ENCODE data around the gene SCYL2. TPM values are rescaled to one million over a fixed set of nuclear protein-coding genes. Genes with fewer than 3 reads are reported as not detected.
A peak's percentile ranks its signal among the peaks of the same experiment; 100 is the strongest.
"Not testable (repeated sequence)": the region's sequence is repeated elsewhere in the genome, so short reads cannot be mapped to it uniquely, and the experiment has no call there.

The SCYL2 gene
- total RNA-seq, 2 donors from 2014 or later: 22.3 to 28.3 TPM

- no peak for DNase-seq (ENCODE audit: low spot score in 2 of 2)
- H3K36me3 Mint-ChIP-seq: peaks cover 6% of the 10 kb centered on the region in 2 donors
- H3K27ac Mint-ChIP-seq: no peak overlapping the region
- ATAC-seq: no peak
- no peaks in the 10 kb centered on the region for H3K9me3 Mint-ChIP-seq
Measured at GRCh38 chr12:100293017-100293416, 26.0 kb downstream of the SCYL2 start.

- H3K27ac Mint-ChIP-seq; H3K9me3 Mint-ChIP-seq; ATAC-seq; DNase-seq (ENCODE audit: low spot score in 2 of 2): not testable (repeated sequence)
- peaks cover 6 to 15% of the 10 kb centered on the region in 2 donors for H3K36me3 Mint-ChIP-seq
Measured at GRCh38 chr12:100294366-100294765, 27.4 kb downstream of the SCYL2 start.

- ATAC-seq (no peak), DNase-seq (ENCODE audit: low spot score in 2 of 2) (no peak)
- H3K27ac Mint-ChIP-seq: no peak overlapping the region
- peaks cover 5 to 6% of the 10 kb centered on the region in 2 donors for H3K9me3 Mint-ChIP-seq
- peaks cover 18 to 31% of the 10 kb centered on the region in 2 donors for H3K36me3 Mint-ChIP-seq
Measured at GRCh38 chr12:100295764-100296555, 29.0 kb downstream of the SCYL2 start.

GRCh38 chr12:100302081-100302480, 35.1 kb downstream of the SCYL2 start:
- DNase-seq (ENCODE audit: low spot score in 2 of 2): no peak
- ATAC-seq: no peak
- Mint-ChIP-seq H3K27ac (no peak overlapping the region), H3K9me3 (peaks cover 20 to 28% of the 10 kb centered on the region in 2 donors), H3K36me3 (peaks cover 62 to 77% of the 10 kb centered on the region in 2 donors)

- DNase-seq (ENCODE audit: low spot score in 2 of 2) (no peak), ATAC-seq (no peak)
- peaks cover 62 to 73% of the 10 kb centered on the region in 2 donors for H3K36me3 Mint-ChIP-seq
- peaks cover 20 to 28% of the 10 kb centered on the region in 2 donors for H3K9me3 Mint-ChIP-seq
- H3K27ac Mint-ChIP-seq: no peak overlapping the region
Measured at GRCh38 chr12:100303831-100304230, 36.9 kb downstream of the SCYL2 start.

- not testable (repeated sequence) for ATAC-seq; DNase-seq (ENCODE audit: low spot score in 2 of 2); H3K27ac Mint-ChIP-seq
- Mint-ChIP-seq H3K36me3 (peaks cover 62 to 68% of the 10 kb centered on the region in 2 donors), H3K9me3 (peaks cover 20 to 28% of the 10 kb centered on the region in 2 donors)
Measured at GRCh38 chr12:100304334-100304733, 37.4 kb downstream of the SCYL2 start.

GRCh38 chr12:100308138-100308537, 41.2 kb downstream of the SCYL2 start:
- not testable (repeated sequence) for DNase-seq (ENCODE audit: low spot score in 2 of 2); ATAC-seq; H3K27ac Mint-ChIP-seq
- peaks cover 30 to 36% of the 10 kb centered on the region in 2 donors for H3K36me3 Mint-ChIP-seq
- H3K9me3 Mint-ChIP-seq: peaks cover 12 to 15% of the 10 kb centered on the region in 2 donors

- H3K27ac Mint-ChIP-seq: no peak overlapping the region
- H3K9me3 Mint-ChIP-seq: peaks cover 5% of the 10 kb centered on the region in 2 donors
- peaks cover 0 to 14% of the 10 kb centered on the region in 2 donors for H3K36me3 Mint-ChIP-seq
- DNase-seq (ENCODE audit: low spot score in 2 of 2) (no peak), ATAC-seq (no peak)
Measured at GRCh38 chr12:100311317-100311716, 44.3 kb downstream of the SCYL2 start.

GRCh38 chr12:100317371-100317770, 50.4 kb downstream of the SCYL2 start:
- DNase-seq (ENCODE audit: low spot score in 2 of 2) (no peak), ATAC-seq (no peak)
- Mint-ChIP-seq H3K9me3 (no peaks in the 10 kb centered on the region), H3K36me3 (peaks cover 0 to 6% of the 10 kb centered on the region in 2 donors), H3K27ac (no peak overlapping the region)

- DNase-seq (ENCODE audit: low spot score in 2 of 2) (no peak), ATAC-seq (peak in 1 of 2 donors; percentile 41)
- Mint-ChIP-seq H3K27ac (no peak overlapping the region), H3K9me3 (no peaks in the 10 kb centered on the region), H3K36me3 (peaks cover 0 to 6% of the 10 kb centered on the region in 2 donors)
Measured at GRCh38 chr12:100324498-100324897, 57.5 kb downstream of the SCYL2 start.

GRCh38 chr12:100326208-100326607, 59.2 kb downstream of the SCYL2 start:
- Mint-ChIP-seq H3K36me3 (peaks cover 9 to 16% of the 10 kb centered on the region in 2 donors), H3K27ac (no peak overlapping the region), H3K9me3 (no peaks in the 10 kb centered on the region)
- no peak for ATAC-seq
- DNase-seq (ENCODE audit: low spot score in 2 of 2): no peak

- peaks cover 12 to 15% of the 10 kb centered on the region in 2 donors for H3K36me3 Mint-ChIP-seq
- ATAC-seq (peak; percentile 18 to 64), DNase-seq (ENCODE audit: low spot score in 2 of 2) (no peak)
- peak overlapping the region in 1 of 2 donors; percentile 4 for H3K27ac Mint-ChIP-seq
- no peaks in the 10 kb centered on the region for H3K9me3 Mint-ChIP-seq
Measured at GRCh38 chr12:100329800-100330199, 62.8 kb downstream of the SCYL2 start.

- H3K36me3 Mint-ChIP-seq: peaks cover 20 to 21% of the 10 kb centered on the region in 2 donors
- H3K27ac Mint-ChIP-seq: no peak overlapping the region
- H3K9me3 Mint-ChIP-seq: no peaks in the 10 kb centered on the region
- DNase-seq (ENCODE audit: low spot score in 2 of 2): no peak
- no peak for ATAC-seq
Measured at GRCh38 chr12:100331871-100332270, 64.9 kb downstream of the SCYL2 start.

- H3K9me3 Mint-ChIP-seq: no peaks in the 10 kb centered on the region
- DNase-seq (ENCODE audit: low spot score in 2 of 2) (no peak), ATAC-seq (no peak)
- H3K36me3 Mint-ChIP-seq: peaks cover 20 to 21% of the 10 kb centered on the region in 2 donors
- H3K27ac Mint-ChIP-seq: peak overlapping the region in 1 of 2 donors; percentile 15
Measured at GRCh38 chr12:100332852-100333251, 65.9 kb downstream of the SCYL2 start.

GRCh38 chr12:100337299-100337698, 70.3 kb downstream of the SCYL2 start:
- H3K36me3 Mint-ChIP-seq: peaks cover 9 to 12% of the 10 kb centered on the region in 2 donors
- DNase-seq (ENCODE audit: low spot score in 2 of 2) (no peak), ATAC-seq (no peak)
- no peak overlapping the region for H3K27ac Mint-ChIP-seq
- H3K9me3 Mint-ChIP-seq: peaks cover under 1 to 1% of the 10 kb centered on the region in 2 donors

GRCh38 chr12:100337727-100338126, 70.8 kb downstream of the SCYL2 start:
- Mint-ChIP-seq H3K36me3 (peaks cover 9 to 16% of the 10 kb centered on the region in 2 donors), H3K9me3 (peaks cover 3 to 6% of the 10 kb centered on the region in 2 donors), H3K27ac (no peak overlapping the region)
- no peak for ATAC-seq
- no peak for DNase-seq (ENCODE audit: low spot score in 2 of 2)

GRCh38 chr12:100339071-100339470, 72.1 kb downstream of the SCYL2 start:
- Mint-ChIP-seq H3K9me3 (peaks cover 3 to 6% of the 10 kb centered on the region in 2 donors), H3K36me3 (peaks cover 9 to 10% of the 10 kb centered on the region in 2 donors), H3K27ac (no peak overlapping the region)
- no peak for DNase-seq (ENCODE audit: low spot score in 2 of 2)
- ATAC-seq: no peak

GRCh38 chr12:100342897-100343296, 75.9 kb downstream of the SCYL2 start:
- not testable (repeated sequence) for ATAC-seq; H3K9me3 Mint-ChIP-seq; DNase-seq (ENCODE audit: low spot score in 2 of 2); H3K27ac Mint-ChIP-seq; H3K36me3 Mint-ChIP-seq

Measured in activated naive CD4-positive, alpha-beta T cell treated with anti-CD3 and anti-CD28 coated beads, Interleukin-2, amount 50 U/mL, for 72 hours (primary cell).